ENCODE data around the gene ZNF354B. TPM values are rescaled to one million over a fixed set of nuclear protein-coding genes. Genes with fewer than 3 reads are reported as not detected.

The ZNF354B gene
- total RNA-seq, 1 experiment from 2014 or later = 11.6 TPM

- ChIA-PET RAD21 (ENCODE audit: low non-redundant PET in 1 of 2, low total read pairs in 2 of 2, uncharacterized antibody in 2 of 2, unreplicated experiment in 2 of 2) (interaction anchor here in 1 of 2 experiments (0.7 kb wide), 1 partner anchor 1835 kb away, joined by 3 read pairs; no protein-coding TSS in a partner anchor), CTCF (interaction anchor here (0.7 kb wide), 1 partner anchor 1835 kb away, joined by 18 read pairs; no protein-coding TSS in a partner anchor), POLR2A (no interaction called here)
- Histone ChIP-seq H3K9me3 (ENCODE audit: control insufficient read depth in 1 of 2, insufficient read depth in 1 of 2, low read depth in 1 of 2, low read length in 2 of 2) (no peaks in the 10 kb centered on the region), H2AFZ (ENCODE audit: low read depth, low read length, poor library complexity, severe bottlenecking) (no peak overlapping the region), H4K20me1 (ENCODE audit: insufficient read depth) (no peaks in the 10 kb centered on the region), H3K4me2 (ENCODE audit: low read length) (no peak overlapping the region), H3K79me2 (ENCODE audit: insufficient read depth, low read length) (no peaks in the 10 kb centered on the region), H3K36me3 (ENCODE audit: control insufficient read depth in 1 of 2, insufficient read depth in 2 of 2, low read length in 2 of 2) (no peaks in the 10 kb centered on the region), H3K9ac (ENCODE audit: low read length) (no peak overlapping the region), H3K27ac (ENCODE audit: low read depth, low read length) (no peak overlapping the region), H3K4me1 (ENCODE audit: control insufficient read depth in 1 of 2, insufficient read depth in 2 of 2, low read length in 2 of 2) (no peaks in the 10 kb centered on the region), H3K4me3 (replicated peaks in 1 of 2; ENCODE audit: low read depth in 1 of 2, low read length in 2 of 2) (no peak overlapping the region), H3K27me3 (ENCODE audit: insufficient read depth, low read length) (no peaks in the 10 kb centered on the region), H3K9me2 (ENCODE audit: insufficient read depth) (no peaks in the 10 kb centered on the region)
- DNase-seq (ENCODE audit: low read depth, low spot score) (peak; percentile 16), ATAC-seq (peak; percentile 88)
- intact Hi-C loops (cut with micrococcal nuclease) = loop anchor here (1.0 to 5.0 kb wide), 2 partner anchors 46 to 107 kb away; partner anchors contain the start of gene ZNF354A
- TF ChIP-seq SP1 (IDR thresholded peaks at IDR 0.05; ENCODE audit: low read depth) (no peak), EZH2 (IDR thresholded peaks at IDR 0.05) (no peak), RAD21 (IDR thresholded peaks at IDR 0.05; ENCODE audit: low read depth) (peak; percentile 77), MAX (IDR thresholded peaks at IDR 0.05) (no peak), SIN3A (IDR thresholded peaks at IDR 0.05; ENCODE audit: low read depth) (no peak), ATF3 (IDR thresholded peaks at IDR 0.05) (no peak), ZFX (IDR thresholded peaks at IDR 0.05) (no peak), CTCF (IDR thresholded peaks at IDR 0.05 in 2 of 3, conservative IDR thresholded peaks at IDR 0.05 in 1 of 3; ENCODE audit: borderline replicate concordance in 1 of 3, insufficient read depth in 1 of 3, low read depth in 2 of 3, low read length in 2 of 3) (peak; percentile 47 to 66 (median 61); a peak in 5 of 6 replicates), ZBTB33 (IDR thresholded peaks at IDR 0.05; ENCODE audit: extremely low read depth, insufficient replicate concordance, low read length) (no peak), JUND (IDR thresholded peaks at IDR 0.05) (no peak), TCF7L2 (IDR thresholded peaks at IDR 0.05; ENCODE audit: borderline replicate concordance, extremely low read depth, insufficient read depth, insufficient read length) (no peak), ZNF274 (IDR thresholded peaks at IDR 0.05; ENCODE audit: low read depth, low read length) (no peak), SRF (IDR thresholded peaks at IDR 0.05; ENCODE audit: low read depth) (no peak), REST (IDR thresholded peaks at IDR 0.05; ENCODE audit: low read depth) (no peak), POLR2AphosphoS5 (IDR thresholded peaks at IDR 0.05; ENCODE audit: low read depth, low read length) (no peak), YY1 (IDR thresholded peaks at IDR 0.05; ENCODE audit: extremely low read depth, insufficient replicate concordance, low read depth, low read length) (no peak), ELF1 (IDR thresholded peaks at IDR 0.05; ENCODE audit: borderline replicate concordance, low read depth) (no peak), FOSL1 (IDR thresholded peaks at IDR 0.05; ENCODE audit: low read depth) (no peak)
- BruUV-seq (replicated peaks) = no TSS peak
These were observed 20.4 kb upstream of the ZNF354B start for GRCh38 chr5:178839319-178839704.
